CD4-positive, alpha-beta memory T cell (primary cell): Measurements from ENCODE around the gene POLR2J. TPM values are rescaled to one million over a fixed set of nuclear protein-coding genes. Genes with fewer than 3 reads are reported as not detected.
A peak's percentile ranks its signal among the peaks of the same experiment; 100 is the strongest.

Experiments used
- CTCF ChIA-PET: fragments of 350-600 bp; sonication (Branson Sonifier 250); formaldehyde crosslinking; loops from one replicate; lab custom pipeline; 2021; ENCODE audit warnings: inconsistent platforms; ENCODE audit not compliant: partially characterized antibody; lab: Charles Lee
- POLR2A ChIA-PET: fragments of 350-600 bp; sonication (Branson Sonifier 250); formaldehyde crosslinking; loops from one replicate; lab custom pipeline; 2021; ENCODE audit not compliant: partially characterized antibody; lab: Charles Lee
- DNase-seq, 5 donors: peaks; one replicate each; pipeline versions ENCODE4 v3.0.0 to v3.0.0-alpha.2; 2020 to 2022; ENCODE audit warnings: mixed read lengths in 1 of 5
- H3K27ac ChIP-seq: one replicate; pipeline ENCODE4 v1.7.0; 2013; ENCODE audit warnings: low read depth, low read length
- H3K27me3 ChIP-seq: 2 replicates; pipeline ENCODE4 v1.7.0; 2013; ENCODE audit warnings: mild to moderate bottlenecking, low read length, moderate library complexity; ENCODE audit not compliant: insufficient read depth
- H3K36me3 ChIP-seq: 2 replicates; pipeline ENCODE4 v1.7.0; 2013; ENCODE audit warnings: mild to moderate bottlenecking, low read length, moderate library complexity; ENCODE audit not compliant: insufficient read depth
- H3K4me1 ChIP-seq: 2 replicates; pipeline ENCODE4 v1.7.0; 2013; ENCODE audit warnings: mild to moderate bottlenecking, low read length, moderate library complexity; ENCODE audit not compliant: insufficient read depth
- H3K4me3 ChIP-seq, 2 donors: one replicate each; pipeline ENCODE4 v1.7.0; 2013; ENCODE audit warnings: low read length in 2 of 2, mild to moderate bottlenecking in 1 of 2
- H3K9me3 ChIP-seq, 2 donors: one replicate each; pipeline ENCODE4 v1.7.0; 2013; ENCODE audit warnings: low read length in 2 of 2, control low read depth in 1 of 2; ENCODE audit not compliant: control insufficient read depth in 1 of 2
- H3K27ac Mint-ChIP-seq, 7 donors: one replicate each; pipeline ENCODE4 v1.8.0; 2020 to 2021; ENCODE audit warnings: mixed read lengths in 7 of 7, mild to moderate bottlenecking in 6 of 7, inconsistent platforms in 3 of 7, moderate library complexity in 3 of 7
- H3K27me3 Mint-ChIP-seq, 2 donors: one replicate each; pipeline ENCODE4 v1.8.0; 2020 to 2021; ENCODE audit warnings: mixed read lengths in 2 of 2
- H3K36me3 Mint-ChIP-seq, 2 donors: one replicate each; pipeline ENCODE4 v1.8.0; 2020 to 2021; ENCODE audit warnings: mixed read lengths in 2 of 2, inconsistent platforms in 1 of 2, mild to moderate bottlenecking in 1 of 2
- H3K4me1 Mint-ChIP-seq, 4 donors: one replicate each; pipeline ENCODE4 v1.8.0; 2020 to 2021; ENCODE audit warnings: mixed read lengths in 4 of 4, mild to moderate bottlenecking in 1 of 4
- H3K4me3 Mint-ChIP-seq, 8 donors: one replicate each; pipeline ENCODE4 v1.8.0; 2020 to 2021; ENCODE audit warnings: mixed read lengths in 8 of 8, mild to moderate bottlenecking in 7 of 8, moderate library complexity in 6 of 8, inconsistent platforms in 3 of 8
- H3K9me3 Mint-ChIP-seq, 8 donors: one replicate each; pipeline ENCODE4 v1.8.0; 2020 to 2021; ENCODE audit warnings: mixed read lengths in 8 of 8, mild to moderate bottlenecking in 5 of 8, inconsistent platforms in 3 of 8, moderate library complexity in 1 of 8
- intact Hi-C: fragments of 100-400 bp; cut with micrococcal nuclease; formaldehyde crosslinking; loops from one replicate; pipeline ENCODE4 v1.15.1; 2023
- polyA plus RNA-seq, 2 donors: library from polyadenylated mRNA; unstranded; fragments of 300-500 nt; fragmentation: Illumina TruSeq; gene quantifications; one replicate each; pipeline ENCODE4 v1.2.3, GENCODE V29; 2021
- total RNA-seq, 2 experiments: library from RNA; stranded (reverse); gene quantifications; one replicate each; pipeline ENCODE4 v1.2.3, GENCODE V29; 2021

The POLR2J gene
- total and polyA plus RNA-seq, 4 experiments from 2014 or later, result 35.8 to 126 (median 80.3) TPM

GRCh38 chr7:102446387-102447156 is 32.1 kb downstream of the POLR2J start:
- H3K9me3 ChIP-seq, result no peaks in the 10 kb centered on the region
- H3K36me3 Mint-ChIP-seq, result peaks cover 3 to 31% of the 10 kb centered on the region in 2 donors
- ChIA-PET CTCF (interaction anchor here (1.7 to 7.2 kb wide), 2 partner anchors 12 to 33 kb away, joined by 3 to 134 read pairs; partner anchors contain the start of gene ORAI2), POLR2A (interaction anchor here (1.1 kb wide), 1 partner anchor 17 kb away, joined by 3 read pairs; the partner anchor contains the start of gene ALKBH4)
- H3K4me1 Mint-ChIP-seq, result peaks cover 0 to 4% (median 2%) of the 10 kb centered on the region in 4 donors
- H3K4me3 ChIP-seq, result no peak overlapping the region
- H3K36me3 ChIP-seq, result peaks cover 7% of the 10 kb centered on the region
- no peaks in the 10 kb centered on the region for H3K27me3 Mint-ChIP-seq
- intact Hi-C loops, result no loop called here
- H3K27ac Mint-ChIP-seq, result no peak overlapping the region
- no peaks in the 10 kb centered on the region for H3K9me3 Mint-ChIP-seq
- no peaks in the 10 kb centered on the region for H3K27me3 ChIP-seq
- no peak overlapping the region for H3K4me3 Mint-ChIP-seq
- no peak overlapping the region for H3K27ac ChIP-seq
- no peak for DNase-seq
- no peaks in the 10 kb centered on the region for H3K4me1 ChIP-seq

DNA sequence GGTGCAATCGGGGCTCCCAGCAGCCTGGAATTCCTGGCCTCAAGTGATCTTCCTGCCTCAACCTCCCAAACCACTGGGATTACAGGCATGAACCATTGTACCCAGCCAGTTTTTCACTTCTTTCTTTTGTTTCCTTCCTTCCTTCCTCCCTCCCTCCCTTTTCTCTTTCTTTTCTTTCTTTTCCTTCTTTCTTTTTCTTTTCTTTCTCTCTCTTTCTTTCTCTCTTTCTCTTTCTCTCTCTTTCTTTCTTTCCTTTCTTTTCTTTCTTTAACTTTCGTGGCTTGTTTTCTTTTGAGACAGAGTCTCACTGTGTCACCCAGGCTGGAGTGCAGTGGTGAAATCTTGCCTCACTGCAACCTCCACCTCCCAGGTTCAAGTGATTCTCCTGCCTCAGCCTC is 33.0 kb downstream of the POLR2J start:
- no peaks in the 10 kb centered on the region for H3K9me3 Mint-ChIP-seq
- no peak for DNase-seq
- ChIA-PET POLR2A (interaction anchor here (1.1 kb wide), 1 partner anchor 18 kb away, joined by 3 read pairs; the partner anchor contains the start of gene ALKBH4), CTCF (interaction anchor here (1.0 kb wide), 1 partner anchor 41 kb away, joined by 3 read pairs; no protein-coding TSS in a partner anchor)
- peaks cover 5 to 32% of the 10 kb centered on the region in 2 donors for H3K36me3 Mint-ChIP-seq
- Histone ChIP-seq H3K36me3 (peaks cover 7% of the 10 kb centered on the region), H3K27me3 (no peaks in the 10 kb centered on the region), H3K4me1 (no peaks in the 10 kb centered on the region), H3K27ac (no peak overlapping the region), H3K9me3 (no peaks in the 10 kb centered on the region), H3K4me3 (no peak overlapping the region)
- peak overlapping the region in 1 of 7 donors; percentile 52 for H3K27ac Mint-ChIP-seq
- peaks cover 0 to 4% (median 2%) of the 10 kb centered on the region in 4 donors for H3K4me1 Mint-ChIP-seq
- intact Hi-C loops, result no loop called here
- H3K4me3 Mint-ChIP-seq, result no peak overlapping the region
- no peaks in the 10 kb centered on the region for H3K27me3 Mint-ChIP-seq

DNA sequence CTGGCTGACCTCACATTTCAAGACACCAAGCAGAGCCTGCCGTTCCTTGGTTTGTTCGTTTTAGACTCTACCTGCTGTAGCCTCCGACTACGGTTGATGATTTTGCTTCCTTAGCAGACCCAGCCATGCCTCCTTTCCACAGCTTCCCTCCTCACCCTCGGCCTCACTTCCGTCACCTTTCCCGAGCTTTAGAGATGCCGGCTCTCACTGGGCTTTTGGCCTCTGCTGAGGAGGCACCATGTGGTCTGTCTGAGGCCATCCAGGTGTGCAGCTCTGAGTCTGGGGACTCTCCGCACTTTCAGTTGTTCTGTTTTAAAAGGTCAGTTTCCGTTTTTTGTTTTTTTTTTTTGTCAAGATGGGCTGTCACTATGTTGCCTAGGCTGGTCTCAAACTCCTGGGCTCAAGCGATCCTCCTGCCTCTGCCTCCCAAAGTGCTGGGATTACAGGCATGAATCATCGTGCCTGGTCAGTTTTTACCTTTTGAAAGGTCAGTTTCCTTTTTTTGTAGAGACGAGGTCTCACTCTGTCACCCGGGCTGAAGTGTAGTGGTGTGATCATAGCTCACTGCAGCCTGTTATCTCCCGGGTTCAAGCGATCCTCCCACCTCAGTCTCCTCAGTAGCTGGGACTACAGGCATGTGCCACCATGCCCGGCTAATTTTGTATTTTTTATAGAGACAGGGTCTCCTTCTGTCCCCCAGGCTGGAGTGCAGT is 33.6 kb downstream of the POLR2J start:
- Mint-ChIP-seq H3K4me1 (peaks cover 0 to under 1% (median 0%) of the 10 kb centered on the region in 4 donors), H3K27me3 (no peaks in the 10 kb centered on the region), H3K27ac (peak overlapping the region in 5 of 7 donors; percentile 23 to 89 (median 50)), H3K36me3 (peaks cover 5 to 32% of the 10 kb centered on the region in 2 donors), H3K9me3 (no peaks in the 10 kb centered on the region), H3K4me3 (no peak overlapping the region)
- Histone ChIP-seq H3K4me3 (no peak overlapping the region), H3K4me1 (no peaks in the 10 kb centered on the region), H3K27ac (no peak overlapping the region), H3K36me3 (peaks cover 7% of the 10 kb centered on the region), H3K27me3 (no peaks in the 10 kb centered on the region), H3K9me3 (no peaks in the 10 kb centered on the region)
- ChIA-PET CTCF (interaction anchor here (1.0 to 2.1 kb wide), 3 partner anchors 30 to 40 kb away, joined by 3 to 8 read pairs (median 4); no protein-coding TSS in a partner anchor), POLR2A (interaction anchor here (1.1 kb wide), 1 partner anchor 19 kb away, joined by 3 read pairs; the partner anchor contains the start of gene ALKBH4)
- DNase-seq, result no peak
- intact Hi-C loops, result no loop called here

- ChIA-PET CTCF (interaction anchor here (1.3 to 2.9 kb wide), 2 partner anchors 10 to 36 kb away, joined by 7 to 12 read pairs; no protein-coding TSS in a partner anchor), POLR2A (interaction anchor here (1.1 to 2.1 kb wide), 3 partner anchors 13 to 28 kb away, joined by 3 to 6 read pairs (median 5); no protein-coding TSS in a partner anchor)
- no peaks in the 10 kb centered on the region for H3K27me3 ChIP-seq
- peaks cover 2% of the 10 kb centered on the region for H3K4me1 ChIP-seq
- Mint-ChIP-seq H3K27ac (no peak overlapping the region), H3K4me3 (no peak overlapping the region), H3K4me1 (peaks cover 3 to 10% (median 5%) of the 10 kb centered on the region in 4 donors), H3K36me3 (peaks cover 9 to 25% of the 10 kb centered on the region in 2 donors), H3K9me3 (no peaks in the 10 kb centered on the region), H3K27me3 (no peaks in the 10 kb centered on the region)
- H3K36me3 ChIP-seq, result peaks cover 5% of the 10 kb centered on the region
- intact Hi-C loops, result no loop called here
- no peak overlapping the region for H3K27ac ChIP-seq
- no peak overlapping the region for H3K4me3 ChIP-seq
- no peaks in the 10 kb centered on the region for H3K9me3 ChIP-seq
- no peak for DNase-seq
These were observed 38.5 kb downstream of the POLR2J start for GRCh38 chr7:102439963-102440795.

- Mint-ChIP-seq H3K36me3 (peaks cover 4 to 18% of the 10 kb centered on the region in 2 donors), H3K9me3 (no peaks in the 10 kb centered on the region), H3K27ac (peak overlapping the region in 5 of 7 donors; percentile 33 to 95 (median 68)), H3K4me1 (peaks cover 16 to 39% (median 27%) of the 10 kb centered on the region in 4 donors), H3K27me3 (no peaks in the 10 kb centered on the region), H3K4me3 (peak overlapping the region in 3 of 8 donors; percentile 53 to 62 (median 54))
- no peak overlapping the region for H3K27ac ChIP-seq
- intact Hi-C loops, result no loop called here
- peaks cover 5% of the 10 kb centered on the region for H3K36me3 ChIP-seq
- H3K27me3 ChIP-seq, result no peaks in the 10 kb centered on the region
- ChIA-PET POLR2A (interaction anchor here (1.1 to 16.0 kb wide), 2 partner anchors 11 to 24 kb away, joined by 5 to 496 read pairs; no protein-coding TSS in a partner anchor), CTCF (interaction anchor here (1.3 to 4.7 kb wide), 5 partner anchors 10 to 32 kb away, joined by 6 to 30 read pairs (median 11); no protein-coding TSS in a partner anchor)
- peaks cover 34% of the 10 kb centered on the region for H3K4me1 ChIP-seq
- DNase-seq, result no peak
- H3K9me3 ChIP-seq, result no peaks in the 10 kb centered on the region
- no peak overlapping the region for H3K4me3 ChIP-seq
These were observed 42.6 kb downstream of the POLR2J start for GRCh38 chr7:102436118-102436517.

- Histone ChIP-seq H3K4me1 (peaks cover 55% of the 10 kb centered on the region), H3K27ac (peak overlapping the region; percentile 88)
These were observed 44.7 kb downstream of the POLR2J start for GRCh38 chr7:102434039-102434486.

More at GRCh38 chr7:102434039-102434486, 44.7 kb downstream of the POLR2J start:
- no peaks in the 10 kb centered on the region for H3K27me3 ChIP-seq
- DNase-seq, result peak in 4 of 5 donors; percentile 16 to 32 (median 24)
- H3K4me3 ChIP-seq, result peak overlapping the region; percentile 74 to 76
- Mint-ChIP-seq H3K4me3 (peak overlapping the region; percentile 80 to 90 (median 88)), H3K9me3 (peaks cover 0 to 2% (median 0%) of the 10 kb centered on the region in 8 donors), H3K27ac (peak overlapping the region; percentile 88 to 95 (median 95)), H3K36me3 (peaks cover 4 to 15% of the 10 kb centered on the region in 2 donors), H3K4me1 (peaks cover 26 to 58% (median 41%) of the 10 kb centered on the region in 4 donors), H3K27me3 (no peaks in the 10 kb centered on the region)
- H3K36me3 ChIP-seq, result peaks cover 5% of the 10 kb centered on the region
- POLR2A ChIA-PET, result interaction anchor here (0.6 to 16.0 kb wide), 7 partner anchors 9 to 71 kb away, joined by 3 to 496 read pairs (median 26); partner anchors contain the start of genes ALKBH4, LRWD1 and PRKRIP1
- intact Hi-C loops, result loop anchor here (1.0 kb wide), 1 partner anchor 31 kb away; no protein-coding TSS in a partner anchor
- CTCF ChIA-PET, result interaction anchor here (1.4 to 4.7 kb wide), 5 partner anchors 14 to 30 kb away, joined by 3 to 30 read pairs (median 13); no protein-coding TSS in a partner anchor
- no peaks in the 10 kb centered on the region for H3K9me3 ChIP-seq
